ENCODE results near the gene IFI27L1. TPM values are rescaled to one million over a fixed set of nuclear protein-coding genes. Genes with fewer than 3 reads are reported as not detected.

IFI27L1 gene
- polyA plus RNA-seq, 1 donor (not counting 4 experiments of a cell fraction or from before 2014, with no cell fraction given): 17.4 TPM

DNA sequence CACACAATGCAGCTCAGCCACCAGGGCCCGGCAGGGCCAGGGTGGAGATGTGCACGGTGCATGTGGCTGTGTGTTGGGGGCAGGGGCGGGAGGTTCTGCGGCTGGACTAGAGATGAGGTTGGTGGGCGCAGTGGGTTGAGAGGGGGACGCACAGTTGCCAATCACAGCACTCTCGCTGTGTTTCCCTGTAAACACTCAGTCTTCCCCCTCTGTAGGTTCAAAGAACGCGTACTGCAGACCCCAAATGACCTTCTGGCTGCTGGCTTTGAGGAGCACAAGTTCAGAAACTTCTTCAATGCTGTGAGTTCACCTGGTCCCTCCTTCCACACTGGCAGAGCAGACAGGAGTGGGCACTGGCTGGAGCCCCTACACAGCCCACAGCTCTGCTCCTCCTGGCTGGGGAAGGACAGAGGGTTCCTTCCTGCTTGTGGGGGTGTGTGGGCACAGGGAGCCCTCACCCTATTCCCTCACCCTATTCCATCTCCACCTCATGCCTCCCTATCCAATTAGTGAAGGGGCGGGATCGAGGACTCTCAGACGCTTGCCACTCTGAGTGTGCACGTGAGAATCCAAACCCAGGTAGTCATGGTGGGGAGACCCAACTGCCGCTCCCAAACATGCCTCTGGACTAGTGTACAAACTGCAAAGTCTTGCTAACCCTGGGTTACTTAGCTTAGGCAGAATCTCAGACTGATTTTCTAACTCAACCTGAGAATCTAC lies 37.2 kb upstream of the IFI27L1 start:
- H3K27me3 ChIP-seq (ENCODE audit: control insufficient read depth, extremely low read depth, insufficient read depth, low read length): no peaks in the 10 kb centered on the region
- H3K4me1 ChIP-seq (ENCODE audit: control insufficient read depth, extremely low read depth, insufficient read depth, low read length): no peaks in the 10 kb centered on the region
- no peak overlapping the region for H3K4me2 ChIP-seq (ENCODE audit: control insufficient read depth, extremely low read depth, insufficient read depth, low read depth, low read length)
- H4K20me1 ChIP-seq (ENCODE audit: control insufficient read depth, extremely low read depth, insufficient read depth, low read length): no peaks in the 10 kb centered on the region
- H3K9ac ChIP-seq (ENCODE audit: control insufficient read depth, extremely low read depth, insufficient read depth, low read length): no peak overlapping the region
- no peak overlapping the region for H3K4me3 ChIP-seq (ENCODE audit: control insufficient read depth in 2 of 3, extremely low read depth in 1 of 3, insufficient read depth in 2 of 3, low read depth in 1 of 3, low read length in 3 of 3)
- TF ChIP-seq, protein P1, sequence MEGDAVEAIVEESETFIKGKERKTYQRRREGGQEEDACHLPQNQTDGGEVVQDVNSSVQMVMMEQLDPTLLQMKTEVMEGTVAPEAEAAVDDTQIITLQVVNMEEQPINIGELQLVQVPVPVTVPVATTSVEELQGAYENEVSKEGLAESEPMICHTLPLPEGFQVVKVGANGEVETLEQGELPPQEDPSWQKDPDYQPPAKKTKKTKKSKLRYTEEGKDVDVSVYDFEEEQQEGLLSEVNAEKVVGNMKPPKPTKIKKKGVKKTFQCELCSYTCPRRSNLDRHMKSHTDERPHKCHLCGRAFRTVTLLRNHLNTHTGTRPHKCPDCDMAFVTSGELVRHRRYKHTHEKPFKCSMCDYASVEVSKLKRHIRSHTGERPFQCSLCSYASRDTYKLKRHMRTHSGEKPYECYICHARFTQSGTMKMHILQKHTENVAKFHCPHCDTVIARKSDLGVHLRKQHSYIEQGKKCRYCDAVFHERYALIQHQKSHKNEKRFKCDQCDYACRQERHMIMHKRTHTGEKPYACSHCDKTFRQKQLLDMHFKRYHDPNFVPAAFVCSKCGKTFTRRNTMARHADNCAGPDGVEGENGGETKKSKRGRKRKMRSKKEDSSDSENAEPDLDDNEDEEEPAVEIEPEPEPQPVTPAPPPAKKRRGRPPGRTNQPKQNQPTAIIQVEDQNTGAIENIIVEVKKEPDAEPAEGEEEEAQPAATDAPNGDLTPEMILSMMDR (optimal IDR thresholded peaks at IDR 0.05 in 1 of 3, IDR thresholded peaks at IDR 0.05 in 1 of 3, conservative IDR thresholded peaks at IDR 0.05 in 1 of 3; ENCODE audit: extremely low read depth in 1 of 3, insufficient read depth in 2 of 3, low read length in 3 of 3): no peak
- no peak for FAIRE-seq
- no peaks in the 10 kb centered on the region for H3K9me1 ChIP-seq (ENCODE audit: control insufficient read depth, extremely low read depth, insufficient read depth, low read length)
- H3K9me3 ChIP-seq (ENCODE audit: control insufficient read depth, low read depth, low read length): no peaks in the 10 kb centered on the region
- no peak overlapping the region for H2AFZ ChIP-seq (ENCODE audit: control insufficient read depth, low read length)
- no peaks in the 10 kb centered on the region for H3K79me2 ChIP-seq (ENCODE audit: control insufficient read depth, insufficient read depth, low read length)
- dilution Hi-C loops (cut with MboI; ENCODE audit: extremely low pct_ligation_motif_present, low sequenced_read_pairs): no loop called here
- H3K27ac ChIP-seq (ENCODE audit: control insufficient read depth, insufficient read depth, low read length): no peak overlapping the region
- no peak for DNase-seq (ENCODE audit: low read depth, low spot score)
- peaks cover 20 to 21% of the 10 kb centered on the region in 2 experiments for H3K36me3 ChIP-seq (ENCODE audit: control insufficient read depth in 2 of 2, extremely low read depth in 1 of 2, insufficient read depth in 2 of 2, low read length in 2 of 2)

DNA sequence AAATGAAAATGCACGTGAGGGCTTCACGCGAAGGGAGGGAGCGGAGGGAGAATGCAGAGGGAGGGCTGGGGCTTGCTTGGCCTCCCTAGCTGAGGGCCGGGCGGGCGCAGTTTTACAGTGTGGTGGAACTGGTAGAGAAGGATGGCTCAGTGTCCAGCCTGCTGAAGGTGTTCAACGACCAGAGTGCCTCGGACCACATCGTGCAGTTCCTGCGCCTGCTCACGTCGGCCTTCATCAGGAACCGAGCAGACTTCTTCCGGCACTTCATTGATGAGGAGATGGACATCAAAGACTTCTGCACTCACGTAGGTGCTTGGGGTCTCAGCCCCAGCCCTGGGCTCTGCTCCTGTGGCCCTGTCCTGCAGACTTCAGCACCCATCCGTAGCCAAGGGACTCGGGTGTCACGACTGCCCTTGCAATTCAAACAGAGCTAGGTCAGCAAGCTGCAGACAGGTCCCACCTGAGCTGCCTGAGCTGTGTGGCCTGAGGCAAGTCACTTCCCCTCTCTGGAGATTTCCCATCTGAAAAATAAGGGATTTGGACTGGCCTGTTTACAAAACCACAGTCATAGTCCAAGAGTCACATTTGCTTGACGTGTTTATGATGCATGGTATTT lies 36.5 kb upstream of the IFI27L1 start:
- DNase-seq (ENCODE audit: low read depth, low spot score) (no peak), FAIRE-seq (no peak)
- H3K4me1 ChIP-seq (ENCODE audit: control insufficient read depth, extremely low read depth, insufficient read depth, low read length): no peaks in the 10 kb centered on the region
- dilution Hi-C loops (cut with MboI; ENCODE audit: extremely low pct_ligation_motif_present, low sequenced_read_pairs): no loop called here
- no peaks in the 10 kb centered on the region for H3K9me1 ChIP-seq (ENCODE audit: control insufficient read depth, extremely low read depth, insufficient read depth, low read length)
- H2AFZ ChIP-seq (ENCODE audit: control insufficient read depth, low read length): no peak overlapping the region
- H3K9ac ChIP-seq (ENCODE audit: control insufficient read depth, extremely low read depth, insufficient read depth, low read length): no peak overlapping the region
- H3K4me2 ChIP-seq (ENCODE audit: control insufficient read depth, extremely low read depth, insufficient read depth, low read depth, low read length): no peak overlapping the region
- peaks cover 18 to 26% of the 10 kb centered on the region in 2 experiments for H3K36me3 ChIP-seq (ENCODE audit: control insufficient read depth in 2 of 2, extremely low read depth in 1 of 2, insufficient read depth in 2 of 2, low read length in 2 of 2)
- H3K79me2 ChIP-seq (ENCODE audit: control insufficient read depth, insufficient read depth, low read length): no peaks in the 10 kb centered on the region
- no peaks in the 10 kb centered on the region for H3K27me3 ChIP-seq (ENCODE audit: control insufficient read depth, extremely low read depth, insufficient read depth, low read length)
- no peaks in the 10 kb centered on the region for H4K20me1 ChIP-seq (ENCODE audit: control insufficient read depth, extremely low read depth, insufficient read depth, low read length)
- H3K4me3 ChIP-seq (ENCODE audit: control insufficient read depth in 2 of 3, extremely low read depth in 1 of 3, insufficient read depth in 2 of 3, low read depth in 1 of 3, low read length in 3 of 3): no peak overlapping the region
- TF ChIP-seq EZH2 (IDR thresholded peaks at IDR 0.05; ENCODE audit: low read length): no peak
- TF ChIP-seq, protein P1 (optimal IDR thresholded peaks at IDR 0.05 in 1 of 3, IDR thresholded peaks at IDR 0.05 in 1 of 3, conservative IDR thresholded peaks at IDR 0.05 in 1 of 3; ENCODE audit: extremely low read depth in 1 of 3, insufficient read depth in 2 of 3, low read length in 3 of 3): no peak
- H3K27ac ChIP-seq (ENCODE audit: control insufficient read depth, insufficient read depth, low read length): no peak overlapping the region
- H3K9me3 ChIP-seq (ENCODE audit: control insufficient read depth, low read depth, low read length): no peaks in the 10 kb centered on the region

All from keratinocyte (primary cell).